NCI-H1092 treated with DMSO at 0.1 percent for 48 hours (cell line): ENCODE results near the gene PLD3.
A peak's percentile ranks its signal among the peaks of the same experiment; 100 is the strongest.
"Not testable (repeated sequence)": the region's sequence is repeated elsewhere in the genome, so short reads cannot be mapped to it uniquely, and the experiment has no call there.

Experiments used
- DNase-seq: peaks from one replicate; lab custom pipeline; 2025; lab: John Stamatoyannopoulos, UW

Gene PLD3

GRCh38 chr19:40389404-40390083 is 41.0 kb downstream of the PLD3 start:
- DNase-seq = no peak

- DNase-seq = no peak
These were observed 41.7 kb downstream of the PLD3 start, which contains the start of gene HIPK4 for GRCh38 chr19:40390084-40390742. TSS of gene HIPK4 (minus strand) at chr19:40390181. CDS start at chr19:40389902, 279 bp downstream.

GRCh38 chr19:40392123-40392522 is 43.6 kb downstream of the PLD3 start:
- no peak for DNase-seq

- DNase-seq = no peak
These were observed 44.5 kb downstream of the PLD3 start for GRCh38 chr19:40392894-40393517.

- no peak for DNase-seq
These were observed 45.7 kb downstream of the PLD3 start for GRCh38 chr19:40393894-40394815.

GRCh38 chr19:40394816-40395210 is 46.3 kb downstream of the PLD3 start:
- no peak for DNase-seq

GRCh38 chr19:40395956-40396355 is 47.5 kb downstream of the PLD3 start:
- DNase-seq = no peak

GRCh38 chr19:40396886-40397567 is 48.5 kb downstream of the PLD3 start:
- DNase-seq = no peak

- DNase-seq = no peak
These were observed 49.0 kb downstream of the PLD3 start for GRCh38 chr19:40397568-40397906.

- peak; percentile 1 for DNase-seq
These were observed 50.1 kb downstream of the PLD3 start for GRCh38 chr19:40398417-40399131.

GRCh38 chr19:40400559-40400958 is 52.1 kb downstream of the PLD3 start:
- no peak for DNase-seq

- peak; percentile 36 for DNase-seq
These were observed 54.9 kb downstream of the PLD3 start for GRCh38 chr19:40403262-40403984.

GRCh38 chr19:40407714-40408597 is 59.5 kb downstream of the PLD3 start:
- DNase-seq = no peak

- DNase-seq = not testable (repeated sequence)
These were observed 60.1 kb downstream of the PLD3 start for GRCh38 chr19:40408598-40408925.

- no peak for DNase-seq
These were observed 61.5 kb downstream of the PLD3 start for GRCh38 chr19:40410030-40410389.

- no peak for DNase-seq
These were observed 62.8 kb downstream of the PLD3 start for GRCh38 chr19:40411125-40411842.

GRCh38 chr19:40411958-40412499 is 63.5 kb downstream of the PLD3 start:
- no peak for DNase-seq

GRCh38 chr19:40412866-40413265 is 64.4 kb downstream of the PLD3 start:
- no peak for DNase-seq
